Neural progenitor cell (in vitro differentiated cells): ENCODE measurements around the gene MSH2. TPM values are rescaled to one million over a fixed set of nuclear protein-coding genes. Genes with fewer than 3 reads are reported as not detected.

Source experiments
- DNase-seq: peaks from one replicate; pipeline ENCODE4 v3.0.0-alpha.2; 2016; ENCODE audit warnings: low spot score
- H2AFZ ChIP-seq: fragments of 200-600 bp; sonication (generic); replicated peaks from 2 replicates; pipeline ENCODE4 v1.6.1; 2016; ENCODE audit warnings: antibody characterized with exemption
- H3F3A ChIP-seq: fragments of 200-600 bp; sonication (generic); 2 replicates; pipeline ENCODE4 v1.6.1; 2016; ENCODE audit warnings: antibody characterized with exemption, low read depth
- H3K27ac ChIP-seq: fragments of 200-600 bp; sonication (generic); 2 replicates; pipeline ENCODE4 v1.5.1; 2016; ENCODE audit warnings: mild to moderate bottlenecking
- H3K27me3 ChIP-seq: fragments of 200-600 bp; sonication (generic); 2 replicates; pipeline ENCODE4 v1.6.1; 2016; ENCODE audit warnings: mild to moderate bottlenecking, moderate library complexity
- H3K36me3 ChIP-seq: fragments of 200-600 bp; sonication (generic); 2 replicates; pipeline ENCODE4 v1.5.1; 2016
- H3K4me1 ChIP-seq: fragments of 200-600 bp; sonication (generic); 2 replicates; pipeline ENCODE4 v1.6.1; 2016; ENCODE audit warnings: mixed run types
- H3K4me2 ChIP-seq: fragments of 200-600 bp; sonication (generic); 2 replicates; pipeline ENCODE4 v1.6.1; 2016
- H3K4me3 ChIP-seq: fragments of 200-600 bp; sonication (generic); 2 replicates; pipeline ENCODE4 v1.5.1; 2016
- H3K79me2 ChIP-seq: fragments of 200-600 bp; sonication (generic); 2 replicates; pipeline ENCODE4 v1.6.1; 2016; ENCODE audit warnings: low read depth
- H3K9ac ChIP-seq: fragments of 200-600 bp; sonication (generic); 2 replicates; pipeline ENCODE4 v1.6.1; 2016
- H3K9me3 ChIP-seq: fragments of 200-600 bp; sonication (generic); 2 replicates; pipeline ENCODE4 v1.5.1; 2016; ENCODE audit warnings: low read depth
- H4K20me1 ChIP-seq: fragments of 200-600 bp; sonication (generic); 2 replicates; pipeline ENCODE4 v1.6.1; 2016; ENCODE audit warnings: low read depth
- H3K27ac Mint-ChIP-seq: 3 replicates; pipeline ENCODE4 v1.8.0; 2021; ENCODE audit warnings: mixed read lengths
- H3K27me3 Mint-ChIP-seq: 2 replicates; pipeline ENCODE4 v1.8.0; 2022; ENCODE audit warnings: low read depth, mild to moderate bottlenecking, inconsistent platforms, moderate library complexity, mixed read lengths; ENCODE audit not compliant: insufficient read depth
- H3K36me3 Mint-ChIP-seq: 3 replicates; pipeline ENCODE4 v1.8.0; 2021; ENCODE audit warnings: mixed read lengths
- H3K4me1 Mint-ChIP-seq: 3 replicates; pipeline ENCODE4 v1.8.0; 2021; ENCODE audit warnings: mixed read lengths
- H3K4me3 Mint-ChIP-seq: 3 replicates; pipeline ENCODE4 v1.8.0; 2021; ENCODE audit warnings: mild to moderate bottlenecking, moderate library complexity, mixed read lengths
- H3K9me3 Mint-ChIP-seq: 3 replicates; pipeline ENCODE4 v1.8.0; 2020; ENCODE audit warnings: mixed read lengths
- EZH2 ChIP-seq: fragments of 200-600 bp; sonication (generic); IDR thresholded peaks from 2 replicates; pipeline ENCODE4 v1.6.1; 2017; ENCODE audit warnings: antibody characterized with exemption, mild to moderate bottlenecking, moderate library complexity
- EZH2phosphoT487 ChIP-seq: fragments of 200-600 bp; sonication (generic); IDR thresholded peaks from 2 replicates; pipeline ENCODE4 v1.6.1; 2017; ENCODE audit warnings: antibody characterized with exemption
- total RNA-seq: library from RNA; depleted of rRNA; stranded (reverse); fragments of >200 nt; gene quantifications from 2 replicates; pipeline ENCODE4 v1.2.3, GENCODE V29; 2015; ENCODE audit warnings: low replicate concordance
- TF ChIP-seq, protein P1 (sequence below): fragments of 200-600 bp; sonication (generic); IDR thresholded peaks from 2 replicates; pipeline ENCODE4 v1.5.1; 2017; ENCODE audit warnings: antibody characterized with exemption, mild to moderate bottlenecking

Gene MSH2
- total RNA-seq, 1 donor from 2014 or later, result 134 TPM

DNA sequence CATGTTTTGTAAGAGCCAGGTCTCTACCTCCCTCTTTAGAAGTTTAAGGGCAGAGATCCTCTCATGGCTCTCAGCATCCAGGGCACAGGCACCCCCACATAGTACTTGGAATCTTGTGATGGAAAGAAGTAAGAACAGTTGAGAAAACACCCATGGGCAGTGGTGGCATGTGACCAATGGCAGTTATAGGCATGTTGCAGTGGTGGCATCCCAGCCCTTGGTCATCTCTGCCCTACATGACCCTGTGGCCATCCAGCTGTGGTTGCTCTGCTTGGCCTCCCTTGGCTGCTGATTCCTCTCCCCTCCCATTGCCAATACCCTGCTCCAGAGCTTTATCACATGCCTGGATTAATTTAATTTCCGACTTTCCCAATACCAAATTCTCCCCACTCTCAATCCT, 13.3 kb upstream of the MSH2 start:
- H3K9me3 Mint-ChIP-seq, result no peaks in the 10 kb centered on the region
- no peak overlapping the region for H3K4me3 Mint-ChIP-seq

DNA sequence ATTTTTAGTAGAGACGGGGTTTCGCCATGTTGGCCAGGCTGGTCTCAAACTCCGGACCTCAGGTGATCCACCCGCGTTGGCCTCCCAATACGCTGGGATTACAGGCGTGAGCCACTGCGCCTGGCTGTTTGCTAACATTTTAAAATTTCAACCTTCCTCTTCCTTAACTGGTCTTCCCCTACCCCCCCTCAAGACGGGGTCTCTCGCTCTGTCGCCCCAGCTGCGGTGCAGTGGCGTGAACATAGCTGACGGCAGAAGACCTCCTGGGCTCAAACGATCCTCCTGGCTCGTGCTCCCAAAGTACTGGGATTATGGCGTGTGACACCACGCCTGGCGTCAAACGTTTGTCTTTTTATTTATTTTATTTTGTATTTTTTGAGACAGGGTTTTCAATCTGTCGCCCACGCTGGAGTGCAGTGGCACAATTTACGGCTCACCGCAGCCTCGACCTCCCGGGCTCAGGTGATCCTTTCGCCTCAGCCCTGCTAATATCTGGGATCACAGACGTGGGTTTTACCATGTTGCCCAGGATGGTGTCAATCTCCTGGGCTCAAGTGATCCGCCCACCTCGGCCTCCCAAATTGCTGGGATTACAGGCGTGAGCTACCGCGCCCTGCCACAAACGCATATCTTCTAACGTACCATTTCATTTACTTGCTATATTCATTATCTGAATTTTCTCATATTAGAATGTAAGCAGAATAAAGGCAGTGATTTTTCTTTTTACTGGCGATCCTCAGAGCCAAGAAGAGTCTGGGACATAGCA, 984 bp upstream of the MSH2 start:
- Histone ChIP-seq H4K20me1 (peaks cover 5% of the 10 kb centered on the region), H3K36me3 (peaks cover 8% of the 10 kb centered on the region), H3K9ac (no peak overlapping the region), H3K27me3 (no peaks in the 10 kb centered on the region), H3K9me3 (no peaks in the 10 kb centered on the region), H3F3A (peaks cover 14% of the 10 kb centered on the region), H3K4me2 (peak overlapping the region; percentile 84), H2AFZ (peak overlapping the region; percentile 86), H3K4me1 (peaks cover 4% of the 10 kb centered on the region), H3K79me2 (peaks cover 40% of the 10 kb centered on the region), H3K4me3 (peak overlapping the region; percentile 69), H3K27ac (no peak overlapping the region)
- TF ChIP-seq, protein P1, sequence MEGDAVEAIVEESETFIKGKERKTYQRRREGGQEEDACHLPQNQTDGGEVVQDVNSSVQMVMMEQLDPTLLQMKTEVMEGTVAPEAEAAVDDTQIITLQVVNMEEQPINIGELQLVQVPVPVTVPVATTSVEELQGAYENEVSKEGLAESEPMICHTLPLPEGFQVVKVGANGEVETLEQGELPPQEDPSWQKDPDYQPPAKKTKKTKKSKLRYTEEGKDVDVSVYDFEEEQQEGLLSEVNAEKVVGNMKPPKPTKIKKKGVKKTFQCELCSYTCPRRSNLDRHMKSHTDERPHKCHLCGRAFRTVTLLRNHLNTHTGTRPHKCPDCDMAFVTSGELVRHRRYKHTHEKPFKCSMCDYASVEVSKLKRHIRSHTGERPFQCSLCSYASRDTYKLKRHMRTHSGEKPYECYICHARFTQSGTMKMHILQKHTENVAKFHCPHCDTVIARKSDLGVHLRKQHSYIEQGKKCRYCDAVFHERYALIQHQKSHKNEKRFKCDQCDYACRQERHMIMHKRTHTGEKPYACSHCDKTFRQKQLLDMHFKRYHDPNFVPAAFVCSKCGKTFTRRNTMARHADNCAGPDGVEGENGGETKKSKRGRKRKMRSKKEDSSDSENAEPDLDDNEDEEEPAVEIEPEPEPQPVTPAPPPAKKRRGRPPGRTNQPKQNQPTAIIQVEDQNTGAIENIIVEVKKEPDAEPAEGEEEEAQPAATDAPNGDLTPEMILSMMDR, result no peak
- TF ChIP-seq EZH2phosphoT487 (no peak), EZH2 (no peak)
- peaks cover 24% of the 10 kb centered on the region for H3K4me1 Mint-ChIP-seq
- peak overlapping the region; percentile 98 for H3K4me3 Mint-ChIP-seq
- H3K36me3 Mint-ChIP-seq, result peaks cover 18% of the 10 kb centered on the region
- H3K27ac Mint-ChIP-seq, result no peak overlapping the region
- peaks cover 9% of the 10 kb centered on the region for H3K27me3 Mint-ChIP-seq
- H3K9me3 Mint-ChIP-seq, result peaks cover 16% of the 10 kb centered on the region
- no peak for DNase-seq

More for the DNA sequence above, 13.3 kb upstream of the MSH2 start:
- H3K4me3 ChIP-seq, result no peak overlapping the region
- no peaks in the 10 kb centered on the region for H3K36me3 ChIP-seq
- peak overlapping the region; percentile 8 for H3K4me2 ChIP-seq
- no peaks in the 10 kb centered on the region for H3K4me1 Mint-ChIP-seq
- H3K79me2 ChIP-seq, result no peaks in the 10 kb centered on the region
- TF ChIP-seq EZH2phosphoT487 (no peak), EZH2 (no peak)
- TF ChIP-seq, protein P1, result no peak
- no peak overlapping the region for H3K27ac ChIP-seq
- H3K27me3 Mint-ChIP-seq, result no peaks in the 10 kb centered on the region
- peaks cover 10% of the 10 kb centered on the region for H3K4me1 ChIP-seq
- H3K27ac Mint-ChIP-seq, result no peak overlapping the region
- no peaks in the 10 kb centered on the region for H3K36me3 Mint-ChIP-seq
- H2AFZ ChIP-seq, result peak overlapping the region; percentile 77
- H4K20me1 ChIP-seq, result no peaks in the 10 kb centered on the region
- no peak for DNase-seq
- no peaks in the 10 kb centered on the region for H3K9me3 ChIP-seq
- H3K9ac ChIP-seq, result no peak overlapping the region
- peaks cover 15% of the 10 kb centered on the region for H3F3A ChIP-seq
- no peaks in the 10 kb centered on the region for H3K27me3 ChIP-seq

DNA sequence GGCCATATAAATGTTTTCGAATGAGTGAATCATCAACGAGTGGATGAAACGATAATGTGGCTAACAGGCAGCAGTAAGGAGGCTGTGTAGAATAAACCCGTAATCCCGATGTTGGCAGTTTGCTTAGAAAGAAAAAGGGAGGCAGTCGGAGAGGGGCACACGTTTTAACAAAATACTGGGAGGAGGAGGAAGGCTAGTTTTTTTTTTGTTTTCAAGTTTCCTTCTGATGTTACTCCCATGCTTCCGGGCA, 476 bp upstream of the MSH2 start:
- no peak overlapping the region for H3K27ac ChIP-seq

More for the DNA sequence above, 476 bp upstream of the MSH2 start:
- H3K4me1 Mint-ChIP-seq, result peaks cover 24% of the 10 kb centered on the region
- Histone ChIP-seq H3F3A (peaks cover 14% of the 10 kb centered on the region), H3K79me2 (peaks cover 45% of the 10 kb centered on the region), H2AFZ (peak overlapping the region; percentile 86), H3K27me3 (no peaks in the 10 kb centered on the region), H3K36me3 (peaks cover 8% of the 10 kb centered on the region), H3K9me3 (no peaks in the 10 kb centered on the region), H4K20me1 (peaks cover 5% of the 10 kb centered on the region), H3K4me2 (peak overlapping the region; percentile 84), H3K9ac (no peak overlapping the region), H3K4me1 (peaks cover 4% of the 10 kb centered on the region), H3K4me3 (peak overlapping the region; percentile 69)
- H3K9me3 Mint-ChIP-seq, result peaks cover 16% of the 10 kb centered on the region
- no peak for TF ChIP-seq EZH2
- TF ChIP-seq EZH2phosphoT487, result no peak
- TF ChIP-seq, protein P1, result no peak
- H3K36me3 Mint-ChIP-seq, result peaks cover 23% of the 10 kb centered on the region
- peaks cover 11% of the 10 kb centered on the region for H3K27me3 Mint-ChIP-seq
- H3K27ac Mint-ChIP-seq, result peak overlapping the region; percentile 96
- no peak for DNase-seq
- peak overlapping the region; percentile 98 for H3K4me3 Mint-ChIP-seq
